GM19452 (cell line): ENCODE results near the gene N4BP2L1.

Source experiments
- ATAC-seq: cut with Tn5 transposase; IDR thresholded peaks from one replicate; pipeline ENCODE4 v1.9.1; 2021; ENCODE audit not compliant: unreplicated experiment

Gene N4BP2L1

GRCh38 chr13:32432856-32433255 lies 4.9 kb upstream of the N4BP2L1 start:
- no peak for ATAC-seq

GRCh38 chr13:32431361-32431760 lies 3.4 kb upstream of the N4BP2L1 start:
- ATAC-seq: no peak

GRCh38 chr13:32430018-32430747 lies 2.3 kb upstream of the N4BP2L1 start:
- no peak for ATAC-seq

GRCh38 chr13:32429433-32429909 lies 1.5 kb upstream of the N4BP2L1 start:
- no peak for ATAC-seq

- ATAC-seq: no peak
Observed at GRCh38 chr13:32428581-32429432, 877 bp upstream of the N4BP2L1 start.

- peak; percentile 3 for ATAC-seq
Observed at GRCh38 chr13:32426990-32427851, 709 bp downstream of the N4BP2L1 start.

- peak; percentile 37 for ATAC-seq
Observed at GRCh38 chr13:32426191-32426989, 1.5 kb downstream of the N4BP2L1 start.

- ATAC-seq: no peak
Observed at GRCh38 chr13:32425158-32425557, 2.8 kb downstream of the N4BP2L1 start.

GRCh38 chr13:32423592-32423991 lies 4.3 kb downstream of the N4BP2L1 start:
- ATAC-seq: no peak

GRCh38 chr13:32419862-32420261 lies 8.1 kb downstream of the N4BP2L1 start:
- ATAC-seq: no peak

GRCh38 chr13:32417995-32418394 lies 9.9 kb downstream of the N4BP2L1 start:
- no peak for ATAC-seq

- no peak for ATAC-seq
Observed at GRCh38 chr13:32415019-32415418, 12.9 kb downstream of the N4BP2L1 start.

- no peak for ATAC-seq
Observed at GRCh38 chr13:32414580-32414979, 13.3 kb downstream of the N4BP2L1 start.

GRCh38 chr13:32413284-32413683 lies 14.6 kb downstream of the N4BP2L1 start:
- ATAC-seq: no peak

GRCh38 chr13:32409561-32410421 lies 18.1 kb downstream of the N4BP2L1 start:
- no peak for ATAC-seq

GRCh38 chr13:32409001-32409313 lies 19.0 kb downstream of the N4BP2L1 start:
- no peak for ATAC-seq

- ATAC-seq: no peak
Observed at GRCh38 chr13:32408296-32409000, 19.5 kb downstream of the N4BP2L1 start.

- no peak for ATAC-seq
Observed at GRCh38 chr13:32407854-32408253, 20.1 kb downstream of the N4BP2L1 start.

GRCh38 chr13:32403108-32403507 lies 24.8 kb downstream of the N4BP2L1 start:
- ATAC-seq: no peak
